Skin of body (tissue), 2 donors: ENCODE data around the gene HMGB2. TPM values are rescaled to one million over a fixed set of nuclear protein-coding genes. Genes with fewer than 3 reads are reported as not detected.

Source experiments
- DNase-seq: peaks from one replicate; lab custom pipeline; 2025; lab: John Stamatoyannopoulos, UW
- total RNA-seq: library from RNA; depleted of rRNA; stranded (reverse); fragments of >200 nt; gene quantifications from one replicate; pipeline ENCODE4 v1.2.3, GENCODE V29; 2014

HMGB2 gene
- total RNA-seq, result 97.6 TPM

DNA sequence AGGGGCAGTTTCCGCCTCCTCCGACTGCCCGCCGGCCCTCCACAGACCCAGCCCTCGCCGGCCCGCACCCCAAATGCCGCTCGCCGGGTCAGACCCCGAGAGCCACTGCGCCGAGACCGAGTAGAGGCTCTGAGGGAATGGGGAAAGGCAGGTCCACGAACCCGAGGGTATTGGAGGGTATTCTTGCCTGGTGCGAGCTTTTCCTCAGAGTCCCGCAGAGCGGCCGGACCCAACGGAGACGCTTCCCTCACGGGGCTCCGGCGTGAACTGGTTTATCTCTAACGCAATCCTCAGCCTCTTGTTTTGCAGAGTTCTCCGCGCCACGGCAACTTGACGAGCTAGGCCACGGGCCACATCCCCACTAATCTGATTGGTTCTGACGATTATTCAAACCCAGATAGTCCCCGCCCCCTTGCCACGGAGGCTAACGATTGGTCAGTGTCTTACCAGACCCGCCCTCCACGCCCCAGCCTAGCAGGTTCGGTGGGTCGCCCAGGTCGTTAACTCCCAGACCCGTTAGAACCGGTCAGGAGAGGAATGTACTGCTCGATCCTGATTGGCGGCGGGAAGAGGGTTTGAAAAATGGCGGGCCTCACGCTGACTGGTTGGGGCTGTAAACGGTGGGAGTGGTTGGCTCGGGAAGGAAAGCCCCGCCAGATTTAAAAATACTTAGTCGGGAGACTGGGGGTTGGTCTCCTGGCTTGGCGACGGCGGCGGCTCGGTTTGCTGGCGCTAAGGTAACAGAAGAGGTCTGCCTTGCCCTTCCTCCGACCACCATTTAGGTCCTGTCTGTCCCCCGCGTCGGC is at the start of gene HMGB2:
TSS of gene HMGB2 (minus strand) at position 274 of the 806 bp plus-strand sequence. CDS start 709 bp downstream, outside the sequence.
- DNase-seq, result peak; percentile 100

DNA sequence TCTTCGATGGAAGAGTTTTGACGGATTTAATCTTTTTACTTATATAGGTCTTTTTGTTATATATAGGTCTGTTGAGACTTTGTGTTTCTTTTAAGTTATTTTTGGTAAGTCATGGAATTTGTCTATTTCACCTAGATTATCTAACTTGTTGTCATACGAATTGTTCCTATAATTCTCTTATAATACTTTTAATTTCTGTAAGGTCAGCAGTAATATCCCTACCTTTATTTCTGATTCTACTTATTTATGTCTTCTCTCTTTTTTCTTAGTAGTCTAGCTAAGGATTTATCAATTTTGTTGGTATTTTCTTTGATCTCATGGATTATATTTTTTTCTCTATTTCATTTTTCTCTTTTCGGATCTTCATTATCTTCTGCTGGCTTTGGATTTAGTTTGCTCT is 48.2 kb upstream of the HMGB2 start:
- DNase-seq, result no peak

DNA sequence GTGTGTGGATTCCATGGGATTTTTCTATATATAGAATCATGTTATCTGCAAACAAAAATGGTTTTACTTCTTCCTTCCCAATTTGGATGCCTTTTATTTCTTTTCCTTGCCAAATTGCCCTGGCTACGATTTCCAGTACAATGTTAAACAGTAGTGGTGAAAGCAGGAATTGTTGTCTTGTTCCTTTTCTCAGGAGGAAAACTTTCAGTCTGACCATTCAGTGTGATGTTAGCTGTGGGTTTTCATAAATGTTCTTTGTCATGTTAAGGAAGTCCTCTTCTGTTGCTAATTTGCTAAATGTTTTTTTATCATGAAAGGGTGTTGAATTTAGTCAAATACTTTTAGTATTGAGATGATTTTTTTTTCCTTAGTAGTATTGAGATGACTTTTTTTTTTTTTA is 47.5 kb upstream of the HMGB2 start:
- DNase-seq, result no peak

DNA sequence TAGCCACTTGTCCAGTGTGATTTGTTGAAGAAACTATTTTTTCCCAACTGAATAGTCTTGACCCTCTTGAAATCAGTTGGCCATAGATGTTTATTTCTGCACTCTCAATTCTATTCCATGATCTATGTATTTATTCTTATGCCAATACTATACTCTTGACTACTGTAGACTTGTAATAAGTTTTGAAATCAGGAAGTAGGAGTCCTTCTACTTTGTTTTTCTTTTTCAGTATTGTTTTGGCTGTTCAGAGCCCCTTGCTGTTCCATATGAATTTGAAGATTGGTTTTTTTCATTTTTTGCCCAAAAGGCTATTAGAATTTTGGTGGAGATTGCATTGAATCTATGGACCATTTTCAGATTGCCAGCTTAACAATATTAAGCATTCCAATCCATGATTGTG is 46.8 kb upstream of the HMGB2 start:
- DNase-seq, result no peak

DNA sequence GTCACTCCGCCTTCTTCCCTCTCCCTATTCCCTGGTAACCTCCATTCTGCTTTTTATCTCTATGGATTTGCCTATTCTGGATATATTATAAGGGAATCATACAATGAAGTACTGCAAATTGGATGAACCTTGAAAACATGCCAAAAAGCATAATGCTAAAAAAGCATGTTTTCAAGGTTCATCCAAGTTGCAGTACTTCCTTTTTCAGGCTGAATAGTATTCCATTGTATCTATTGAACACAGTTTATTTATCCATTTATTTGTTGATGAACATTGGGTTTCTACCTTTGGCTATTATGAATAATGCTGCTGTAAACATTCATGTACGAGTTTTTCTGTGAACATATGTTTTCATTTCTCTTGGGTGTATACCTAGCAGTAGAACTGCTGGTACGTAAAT is 45.8 kb upstream of the HMGB2 start:
- DNase-seq, result no peak

DNA sequence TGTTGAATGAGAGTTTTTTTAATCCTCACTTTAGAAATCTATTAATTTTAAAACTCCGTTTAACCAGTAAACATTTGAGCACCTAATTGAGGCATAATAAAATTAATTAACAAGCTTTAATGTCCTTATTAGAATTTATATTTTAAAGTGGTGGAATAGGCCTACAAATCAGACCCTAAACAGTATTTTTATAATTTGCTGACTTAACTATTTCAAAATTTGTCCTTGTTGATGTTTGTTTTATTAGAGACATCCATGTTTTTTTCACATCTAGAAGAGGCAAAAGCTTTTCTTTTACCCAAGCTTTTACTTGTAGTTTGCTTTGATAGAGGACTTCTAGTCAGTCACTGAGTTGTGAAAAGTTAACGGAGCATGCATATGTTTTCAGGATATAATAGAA is 40.4 kb upstream of the HMGB2 start:
- no peak for DNase-seq

DNA sequence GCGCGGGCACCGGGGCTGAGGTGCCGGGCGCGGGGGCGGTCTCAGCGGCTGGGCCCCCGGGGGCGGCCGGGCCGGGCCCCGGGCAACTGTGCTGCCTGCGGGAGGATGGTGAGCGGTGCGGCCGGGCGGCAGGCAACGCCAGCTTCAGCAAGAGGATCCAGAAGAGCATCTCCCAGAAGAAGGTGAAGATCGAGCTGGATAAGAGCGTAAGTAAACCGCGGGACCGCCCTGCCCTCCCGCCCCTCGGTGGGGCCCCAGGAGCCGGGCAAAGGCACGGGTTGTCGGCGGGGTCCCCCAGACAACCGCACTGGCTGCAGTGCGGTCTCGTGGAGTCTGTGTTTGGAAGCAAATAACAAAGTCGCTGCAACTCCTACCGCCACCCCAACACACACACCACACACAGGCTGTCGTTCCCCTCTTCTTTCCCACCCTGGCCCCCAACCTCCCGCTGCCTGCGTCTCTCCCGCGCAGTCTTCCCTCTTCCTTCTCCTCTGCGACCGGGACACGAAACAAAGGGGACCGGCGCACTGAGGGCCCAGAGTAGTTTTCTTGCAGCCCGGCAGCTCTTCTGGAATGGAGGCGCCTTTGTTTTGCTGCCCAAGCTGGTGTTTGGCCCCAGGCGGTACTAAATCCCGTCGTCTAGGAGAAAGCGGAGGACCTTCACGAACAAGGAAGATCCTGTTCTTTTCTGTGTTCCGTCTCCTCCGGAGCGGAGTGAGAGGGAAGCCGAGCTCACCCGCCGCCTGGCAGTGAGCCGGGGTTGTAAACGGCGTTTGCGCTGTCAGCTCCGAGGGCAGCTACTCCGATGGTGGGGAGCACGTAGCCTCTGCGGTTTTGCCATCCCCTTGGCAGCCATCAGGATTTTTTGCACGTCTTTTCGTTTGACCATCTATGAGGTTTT is 37.4 kb upstream of the HMGB2 start:
- DNase-seq, result peak; percentile 64

DNA sequence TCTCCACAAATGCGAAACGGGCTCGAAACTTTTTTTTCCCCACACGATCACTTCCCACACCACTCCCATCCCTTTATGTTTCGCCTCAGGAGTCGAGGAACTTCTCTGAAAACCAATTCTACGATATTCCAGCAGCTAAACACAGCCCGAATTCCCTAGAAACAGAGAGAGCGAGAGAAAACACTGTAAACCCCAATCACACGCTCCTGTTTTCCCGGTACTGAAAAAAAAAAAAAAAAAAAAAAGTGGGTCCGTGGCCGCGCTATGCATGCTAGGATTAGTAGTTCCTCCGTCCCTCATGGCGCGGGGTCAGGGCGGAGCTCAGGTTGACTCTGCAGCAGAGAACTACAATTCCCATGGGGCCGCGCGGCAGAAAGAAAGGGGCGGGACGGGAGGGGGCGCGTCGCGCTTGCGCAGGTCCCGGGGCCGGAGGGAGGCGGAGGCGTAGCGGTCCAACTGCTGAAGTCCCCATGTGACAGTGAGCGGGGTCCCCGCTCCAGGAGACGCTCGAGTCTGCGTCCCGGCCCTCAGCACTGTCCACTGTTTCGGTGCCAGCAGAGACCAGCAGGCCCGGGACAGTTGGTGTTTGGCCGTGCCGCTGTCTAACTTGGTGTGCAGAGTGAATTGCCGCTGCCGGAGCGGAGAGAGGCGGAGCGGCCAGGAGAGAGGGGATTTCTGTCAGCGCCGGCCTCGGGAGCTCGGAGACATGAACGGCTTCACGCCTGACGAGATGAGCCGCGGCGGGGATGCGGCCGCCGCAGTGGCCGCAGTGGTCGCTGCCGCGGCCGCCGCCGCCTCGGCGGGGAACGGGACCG is 36.5 kb upstream of the HMGB2 start, which contains the start of gene SAP30:
TSS of gene SAP30 (plus strand) at position 478 of the 815 bp plus-strand sequence. CDS start at position 707, 229 bp downstream.
- DNase-seq, result peak; percentile 99

DNA sequence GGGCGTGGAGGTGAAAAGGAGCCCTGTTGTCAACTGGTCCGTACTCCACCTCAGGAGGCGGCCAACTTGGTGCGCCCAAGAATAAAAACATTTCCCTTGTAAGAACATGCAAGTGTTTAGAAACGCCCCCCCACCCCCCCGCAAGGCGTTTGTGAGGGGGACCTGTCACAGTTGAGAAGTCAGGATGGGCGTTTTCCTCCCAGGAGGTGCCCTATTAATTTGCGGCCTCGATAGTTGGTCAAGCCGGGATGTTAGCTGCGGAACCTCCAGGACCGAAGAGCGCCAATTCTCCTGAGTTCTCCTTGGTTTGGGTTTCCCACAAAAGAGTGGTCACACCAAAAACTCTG is 35.9 kb upstream of the HMGB2 start:
- peak; percentile 61 for DNase-seq

DNA sequence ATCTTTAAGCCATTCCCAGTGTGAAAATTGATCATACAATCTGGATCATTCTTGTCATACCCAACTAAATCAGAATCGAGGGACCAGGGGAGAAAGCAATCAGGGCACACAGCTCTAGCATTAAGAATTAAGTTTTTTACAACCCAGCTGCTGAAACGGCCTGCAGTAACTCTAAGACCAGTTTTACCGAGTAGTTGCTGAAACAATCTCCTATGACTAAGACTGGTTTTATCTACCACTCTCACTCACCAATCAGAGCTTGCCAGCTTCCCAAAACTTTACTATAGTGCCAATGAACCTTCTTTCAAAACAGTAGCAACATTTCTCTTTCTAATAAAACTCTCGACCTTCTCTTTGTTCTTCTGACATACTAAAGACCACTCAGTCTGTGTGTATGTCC is 33.8 kb upstream of the HMGB2 start:
- DNase-seq, result no peak

DNA sequence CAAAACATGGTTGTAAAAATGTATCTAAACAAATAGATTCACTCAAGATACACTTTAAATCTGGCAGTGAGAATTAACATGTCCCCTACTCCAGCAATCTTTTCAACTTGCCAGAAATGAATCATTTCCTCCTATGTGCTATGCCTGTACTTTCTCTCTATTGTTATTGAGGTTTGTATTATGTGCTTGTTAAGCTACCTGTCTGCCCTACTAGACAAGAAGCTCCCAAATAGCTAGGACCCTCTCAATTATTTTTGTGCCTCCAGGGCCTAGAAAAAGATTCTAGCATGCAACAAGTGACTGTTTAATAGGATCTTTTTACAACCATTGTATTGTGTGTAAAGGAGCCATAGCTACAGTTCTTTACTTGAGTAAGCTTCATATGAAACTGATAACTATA is 33.1 kb upstream of the HMGB2 start:
- no peak for DNase-seq

DNA sequence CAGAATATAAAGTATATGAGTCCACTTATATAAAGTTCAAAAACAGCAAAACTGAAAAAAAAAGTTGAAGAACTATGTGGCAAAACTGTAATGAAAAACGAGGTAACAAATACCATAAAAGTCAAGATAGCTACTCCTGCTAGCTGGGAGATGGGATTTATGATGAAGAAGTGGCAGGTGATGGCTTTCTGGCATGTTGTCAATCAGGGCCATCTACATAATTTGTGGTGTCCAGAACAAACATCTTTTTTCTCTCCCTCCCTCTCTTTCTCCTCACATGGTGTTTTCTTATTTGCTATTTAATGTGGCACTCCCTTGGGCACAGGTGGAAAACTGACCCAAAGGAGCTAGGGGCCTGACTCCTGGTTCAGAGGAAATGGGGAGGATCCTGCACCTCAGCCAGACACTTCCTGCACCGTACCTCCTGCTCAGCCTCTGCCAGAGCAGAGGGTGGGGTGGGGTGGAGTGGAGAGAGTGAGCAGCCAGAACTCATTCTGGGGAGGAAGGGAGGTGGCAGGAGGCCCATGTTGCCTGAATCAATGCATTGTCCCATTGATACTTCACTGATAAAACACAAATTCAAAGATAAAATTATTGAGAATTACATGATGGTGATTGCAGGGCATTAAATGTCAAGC is 31.3 kb upstream of the HMGB2 start:
- DNase-seq, result no peak

DNA sequence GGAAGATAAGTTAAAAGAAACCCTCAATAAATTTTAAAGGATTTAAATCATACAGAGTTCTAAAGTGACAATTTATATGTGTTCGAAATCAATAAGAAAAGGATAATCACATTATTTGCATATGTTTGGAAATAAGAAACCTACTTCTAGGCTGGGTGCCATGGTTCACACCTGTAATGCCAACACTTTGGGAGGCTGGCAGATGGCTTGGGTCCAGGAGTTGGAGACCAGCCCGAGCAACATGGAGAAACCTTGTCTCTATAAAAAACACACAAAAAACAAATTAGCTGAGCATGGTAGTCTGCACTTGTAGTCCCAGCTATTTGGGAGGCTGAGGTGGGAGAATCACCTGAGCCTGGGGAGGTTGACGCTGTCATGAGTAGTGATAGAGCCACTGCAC is 28.5 kb upstream of the HMGB2 start:
- DNase-seq, result no peak

DNA sequence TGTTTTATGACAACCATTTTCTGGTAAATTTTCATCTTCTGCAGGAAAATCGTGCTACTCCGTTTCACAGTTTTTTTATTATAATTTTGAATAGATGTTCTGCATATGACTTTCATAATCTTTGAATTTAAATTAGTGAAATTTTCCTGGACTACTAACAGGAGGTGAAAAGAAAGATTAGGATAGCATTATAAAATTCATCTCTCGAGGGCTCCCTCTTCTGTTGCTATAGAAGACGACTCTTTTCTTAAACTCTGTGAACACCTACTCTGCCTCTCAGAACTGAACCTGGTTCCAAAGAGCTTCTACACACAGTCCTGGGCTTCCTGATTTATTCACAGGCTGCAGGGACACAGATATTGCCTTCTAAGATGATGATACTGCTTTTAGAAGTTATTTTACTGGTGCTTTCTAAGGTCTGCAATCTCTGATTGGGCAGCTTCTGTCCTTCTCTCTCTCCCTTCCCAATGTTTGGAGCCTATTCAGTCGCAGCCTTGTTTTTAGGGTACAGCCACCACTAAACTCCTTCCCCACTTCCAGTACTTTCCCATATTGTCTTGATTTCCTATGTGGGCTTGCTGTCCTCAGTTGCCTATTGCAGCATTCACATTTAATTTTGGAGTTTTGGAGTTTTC is 26.5 kb upstream of the HMGB2 start:
- DNase-seq, result no peak

DNA sequence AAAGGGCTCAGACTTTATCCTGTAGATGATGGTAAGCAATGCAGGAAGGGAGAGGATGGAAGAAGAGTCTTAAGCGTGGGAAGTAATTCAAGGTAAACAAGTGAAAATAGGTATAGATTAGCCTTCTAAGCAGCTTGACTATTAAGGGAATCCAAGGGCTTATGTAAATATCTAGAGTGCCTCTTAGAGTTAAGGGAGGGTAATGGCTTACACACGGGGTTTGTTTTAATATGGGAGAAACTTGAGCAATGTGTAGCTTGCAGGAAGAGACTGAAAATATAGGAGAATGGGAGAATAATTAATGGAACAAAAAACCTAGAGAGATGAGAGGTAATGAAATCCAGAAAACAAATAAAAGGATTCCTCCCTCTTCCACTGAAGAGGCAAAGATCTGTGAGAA is 23.8 kb upstream of the HMGB2 start:
- no peak for DNase-seq

DNA sequence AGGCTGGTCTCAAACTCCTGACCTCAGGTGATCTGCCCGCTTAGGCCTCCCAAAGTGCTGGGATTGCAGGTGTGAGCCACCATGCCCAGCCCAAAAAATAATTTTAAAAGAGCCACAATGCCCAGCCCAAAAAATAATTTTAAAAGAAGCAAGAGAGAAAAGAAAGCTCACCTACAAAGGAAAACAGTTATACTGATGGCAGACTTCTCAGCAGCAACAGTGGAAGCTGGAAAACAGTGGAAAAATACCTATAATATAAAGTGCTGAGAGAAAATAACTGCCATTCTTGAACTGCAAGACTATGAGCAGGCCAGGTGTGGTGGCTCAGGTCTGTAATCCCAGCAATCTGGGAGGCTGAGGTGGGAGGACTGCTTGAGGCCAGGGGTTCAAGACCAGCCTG is 13.3 kb upstream of the HMGB2 start:
- DNase-seq, result no peak

DNA sequence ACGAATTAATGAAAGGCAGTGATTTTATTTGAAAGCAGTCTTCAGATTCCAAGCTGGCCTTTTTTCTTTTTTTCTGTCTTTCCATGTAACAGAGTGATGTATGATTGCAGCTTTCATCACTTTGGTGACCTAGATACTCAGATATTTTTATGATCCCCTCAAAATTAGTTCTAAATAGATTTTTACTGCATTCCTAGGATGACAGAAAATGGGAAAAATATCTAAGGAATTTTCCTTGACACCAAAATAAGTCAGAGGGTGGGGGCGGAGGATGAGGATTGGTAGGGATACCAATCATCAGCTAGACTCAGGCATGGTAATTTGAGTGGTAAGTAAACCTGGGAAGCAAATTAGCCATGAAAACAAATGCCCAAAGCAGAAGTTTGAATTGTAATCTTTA is 11.9 kb upstream of the HMGB2 start:
- no peak for DNase-seq

DNA sequence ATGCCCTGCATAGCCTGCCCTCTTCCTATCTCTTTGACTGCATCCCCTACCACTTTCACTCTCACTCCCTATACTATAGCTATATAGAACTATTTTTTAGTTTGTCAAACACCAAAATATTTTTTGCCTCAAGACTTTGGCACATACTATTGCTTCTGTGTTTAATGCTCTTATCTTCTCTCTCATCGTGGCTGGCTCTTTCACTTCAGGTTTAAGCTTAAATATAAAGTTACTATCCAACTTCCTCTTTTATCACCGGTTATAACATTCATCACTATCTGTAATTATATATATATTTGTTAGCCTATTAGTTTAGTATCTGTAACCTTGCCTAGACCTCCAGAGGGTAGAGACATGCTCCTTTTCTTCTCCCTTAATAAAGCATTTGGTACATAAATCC is 11.5 kb upstream of the HMGB2 start:
- DNase-seq, result no peak

DNA sequence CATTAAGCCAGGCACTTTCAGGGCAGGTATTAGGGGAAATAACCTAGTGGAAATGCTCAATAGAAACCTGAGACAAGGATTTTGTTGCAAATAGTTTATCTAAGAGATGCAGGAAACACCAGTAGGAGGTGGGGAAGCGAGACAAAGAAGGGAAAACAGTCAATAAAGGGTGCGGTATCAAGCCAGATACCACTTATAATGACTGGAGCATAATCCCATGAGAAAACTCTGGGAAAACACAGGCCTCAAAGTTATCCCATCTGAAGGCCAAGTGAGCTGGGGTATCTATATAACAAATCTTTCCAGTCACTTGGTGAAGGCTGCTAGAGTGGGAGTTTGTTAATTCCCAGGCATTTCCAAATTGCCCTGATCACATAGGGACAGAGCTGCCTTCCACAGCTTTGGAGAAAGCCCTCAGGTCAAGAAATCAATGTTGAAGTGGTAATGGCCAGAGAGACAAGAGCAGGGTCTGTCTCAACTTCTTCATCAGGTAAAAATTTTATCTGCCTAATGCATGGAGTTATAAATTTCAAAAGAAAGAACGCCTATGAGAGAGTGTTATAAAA is 9.8 kb upstream of the HMGB2 start:
- DNase-seq, result no peak

DNA sequence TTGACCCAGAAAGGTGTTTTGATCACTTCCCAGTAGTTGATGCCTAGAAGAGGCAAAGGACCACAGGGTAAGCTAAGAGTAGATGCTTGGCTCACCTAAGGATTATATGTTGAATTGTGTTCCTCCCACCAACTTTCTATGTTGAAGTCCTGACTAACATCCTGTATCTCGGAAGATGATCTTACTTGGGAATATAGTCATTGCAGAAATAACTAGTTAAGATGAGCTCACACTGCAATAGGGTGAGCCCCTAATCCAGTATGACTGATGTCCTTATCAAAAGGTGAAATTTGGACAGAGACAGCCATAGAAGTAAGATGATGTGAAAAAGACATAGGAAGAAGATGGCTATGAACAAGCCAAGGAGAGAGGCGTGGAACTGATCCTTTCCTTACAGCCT is 3.3 kb upstream of the HMGB2 start:
- DNase-seq, result no peak
